OCI-LY3 (cell line): ENCODE measurements around the gene BHLHE40.
A peak's percentile ranks its signal among the peaks of the same experiment; 100 is the strongest.

ENCODE experiments used
- H2AFZ ChIP-seq: fragments of 200-600, 300-600 bp; shearing (Covaris generic); 2 replicates; pipeline ENCODE4 v1.6.0; 2014; ENCODE audit warnings: antibody characterized with exemption, low read depth, low read length
- H3K27ac ChIP-seq: fragments of 200-600, 300-600 bp; sonication (generic); 2 replicates; pipeline ENCODE4 v1.5.1; 2014; ENCODE audit warnings: mild to moderate bottlenecking, low read length, moderate library complexity, mixed read lengths
- H3K27me3 ChIP-seq: fragments of 200-600, 300-600 bp; sonication (generic); 2 replicates; pipeline ENCODE4 v1.6.1; 2014; ENCODE audit warnings: low read depth, low read length, mixed read lengths
- H3K36me3 ChIP-seq: fragments of 200-600, 300-600 bp; sonication (generic); replicated peaks from 2 replicates; pipeline ENCODE3; 2014; ENCODE audit warnings: low read depth, low read length, mixed read lengths
- H3K4me1 ChIP-seq: fragments of 300-600, 200-600 bp; sonication (generic); 2 replicates; pipeline ENCODE4 v1.6.1; 2014; ENCODE audit warnings: low read length, mixed read lengths
- H3K4me2 ChIP-seq: fragments of 200-600, 300-600 bp; sonication (generic); 2 replicates; pipeline ENCODE4 v1.6.1; 2014; ENCODE audit warnings: low read length, mixed read lengths
- H3K4me3 ChIP-seq: fragments of 300-600, 200-600 bp; sonication (generic); 2 replicates; pipeline ENCODE4 v1.5.1; 2014; ENCODE audit warnings: antibody characterized with exemption, mild to moderate bottlenecking, low read length, moderate library complexity
- H3K79me2 ChIP-seq: fragments of 300-600, 200-600 bp; shearing (Covaris generic); 2 replicates; pipeline ENCODE4 v1.6.1; 2014; ENCODE audit warnings: mild to moderate bottlenecking, low read length, mixed read lengths
- H3K9ac ChIP-seq: fragments of 300-600, 200-600 bp; shearing (Covaris generic); 2 replicates; pipeline ENCODE4 v1.6.0; 2014; ENCODE audit warnings: mild to moderate bottlenecking, low read length, moderate library complexity
- H3K9me3 ChIP-seq: fragments of 200-600, 300-600 bp; shearing (Covaris generic); 2 replicates; pipeline ENCODE4 v1.6.1; 2014; ENCODE audit warnings: low read length, mixed read lengths; ENCODE audit not compliant: insufficient read depth
- H4K20me1 ChIP-seq: fragments of 200-600, 300-600 bp; sonication (generic); 2 replicates; pipeline ENCODE4 v1.6.1; 2016; ENCODE audit warnings: low read length, mixed read lengths; ENCODE audit not compliant: insufficient read depth
- CTCF ChIP-seq: fragments of 200-600, 300-600 bp; sonication (generic); IDR thresholded peaks from 2 replicates; pipeline ENCODE4 v1.5.1; 2014; ENCODE audit warnings: antibody characterized with exemption, low read length, low read depth
- EZH2phosphoT487 ChIP-seq: fragments of 200-600 bp; shearing (Covaris generic); IDR thresholded peaks from 2 replicates; pipeline ENCODE4 v1.6.1; 2018; ENCODE audit warnings: antibody characterized with exemption, mixed run types, low read depth

Gene BHLHE40

DNA sequence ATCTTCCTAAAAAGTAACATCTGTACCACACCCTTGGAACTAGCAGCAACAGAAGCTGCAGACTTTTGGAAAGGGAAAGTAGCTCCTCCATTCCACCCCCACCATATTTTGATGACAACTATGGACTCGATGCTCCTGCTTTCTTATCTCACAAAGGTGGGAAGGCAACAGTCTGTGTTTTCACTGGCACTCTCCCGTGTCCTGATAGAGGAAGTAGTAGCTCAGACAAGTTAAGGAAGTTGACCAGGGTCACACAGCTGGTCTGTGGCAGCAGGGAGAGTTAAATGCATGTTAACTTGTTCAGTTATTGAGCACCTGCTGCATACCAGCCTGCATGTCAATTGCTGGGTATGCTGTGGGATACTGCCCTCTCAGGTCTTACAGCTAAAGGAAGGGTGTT, 33.1 kb downstream of the BHLHE40 start:
- peak overlapping the region; percentile 86 for H3K4me2 ChIP-seq
- H3K9ac ChIP-seq, result peak overlapping the region; percentile 33; the same call in 1 of the 2 replicates
- peaks cover 43% of the 10 kb centered on the region for H3K27me3 ChIP-seq
- no peaks in the 10 kb centered on the region for H3K79me2 ChIP-seq
- H4K20me1 ChIP-seq, result no peaks in the 10 kb centered on the region
- peaks cover 75% of the 10 kb centered on the region for H3K4me1 ChIP-seq
- peak overlapping the region; percentile 66 for H3K27ac ChIP-seq
- H3K9me3 ChIP-seq, result no peaks in the 10 kb centered on the region
- TF ChIP-seq CTCF (no peak), EZH2phosphoT487 (no peak)
- no peaks in the 10 kb centered on the region for H3K36me3 ChIP-seq
- H3K4me3 ChIP-seq, result peak overlapping the region; percentile 16; the same call in 1 of the 2 replicates
- H2AFZ ChIP-seq, result no peak overlapping the region

DNA sequence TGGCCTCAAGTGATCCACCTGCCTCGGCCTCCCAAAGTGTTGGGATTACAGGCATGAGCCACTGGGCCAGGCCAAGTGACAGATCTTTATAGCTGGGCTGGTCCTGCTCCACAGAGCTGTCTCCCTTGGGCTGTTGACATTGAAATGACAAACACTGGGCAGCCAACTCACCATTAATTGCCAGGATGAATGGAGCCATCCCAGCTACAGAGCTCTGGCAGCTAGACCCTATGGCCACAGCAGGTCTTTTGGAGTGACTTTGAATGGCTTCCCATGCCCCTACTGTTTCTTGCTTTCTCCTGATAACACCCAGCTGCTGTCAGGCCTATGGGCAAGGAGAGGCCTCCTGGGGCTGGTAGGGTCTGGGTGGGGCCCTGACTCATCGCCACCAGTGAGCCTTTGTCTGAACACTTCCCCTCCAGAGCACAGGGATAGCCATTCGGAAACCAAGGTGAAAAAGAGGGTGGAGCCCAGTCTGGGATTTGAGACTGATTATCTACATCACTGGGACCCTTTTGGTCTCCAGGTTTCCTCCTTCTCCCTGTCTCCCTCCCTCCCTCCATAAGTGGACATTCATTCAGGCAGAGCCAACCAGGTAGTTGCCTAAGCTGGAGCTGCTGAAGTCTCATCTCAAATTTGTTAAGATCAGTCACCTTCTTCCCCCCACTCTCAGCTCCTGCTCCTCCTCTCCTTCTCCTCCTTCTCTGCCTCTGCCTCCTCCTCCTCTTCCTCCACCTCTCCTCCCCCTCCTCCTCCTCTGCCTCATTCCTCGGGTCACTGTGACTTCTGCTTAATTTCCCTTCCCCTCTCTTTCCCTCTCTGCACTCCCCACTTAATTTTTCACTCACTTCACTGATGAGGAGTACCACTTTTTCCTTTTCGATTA, 34.0 kb downstream of the BHLHE40 start:
- H3K4me1 ChIP-seq, result peaks cover 66% of the 10 kb centered on the region

DNA sequence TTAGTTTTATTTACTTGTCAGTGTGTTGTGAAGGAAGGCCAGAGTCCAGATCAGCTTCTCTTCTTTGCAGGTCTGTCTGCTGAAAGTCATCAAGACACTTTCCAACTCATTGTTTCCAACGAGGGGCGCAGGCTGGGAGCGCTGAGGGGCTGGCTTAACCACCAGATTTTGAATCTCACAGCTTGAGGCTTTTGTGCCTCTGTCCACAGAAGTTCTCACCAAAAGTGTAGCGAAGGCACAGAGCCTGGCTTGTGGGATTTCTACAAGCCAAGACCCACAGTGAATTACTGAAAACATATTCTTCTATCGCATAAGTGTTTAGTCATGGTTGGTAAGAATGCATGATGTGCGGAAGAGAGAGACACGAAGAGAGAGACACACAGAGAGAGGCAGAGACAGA, 35.2 kb downstream of the BHLHE40 start:
- H3K27ac ChIP-seq, result no peak overlapping the region
- no peaks in the 10 kb centered on the region for H3K79me2 ChIP-seq
- peaks cover 24% of the 10 kb centered on the region for H3K27me3 ChIP-seq
- H3K4me1 ChIP-seq, result peaks cover 58% of the 10 kb centered on the region
- no peaks in the 10 kb centered on the region for H3K36me3 ChIP-seq
- H2AFZ ChIP-seq, result no peak overlapping the region
- no peak overlapping the region for H3K9ac ChIP-seq
- TF ChIP-seq EZH2phosphoT487, result no peak
- TF ChIP-seq CTCF, result no peak
- H3K4me2 ChIP-seq, result no peak overlapping the region
- no peaks in the 10 kb centered on the region for H3K9me3 ChIP-seq
- H4K20me1 ChIP-seq, result no peaks in the 10 kb centered on the region
- H3K4me3 ChIP-seq, result no peak overlapping the region

More for the DNA sequence above, 34.0 kb downstream of the BHLHE40 start:
- Histone ChIP-seq H3K4me3 (no peak overlapping the region), H3K9ac (peak overlapping the region; percentile 5; the same call in 1 of the 2 replicates), H3K36me3 (no peaks in the 10 kb centered on the region), H2AFZ (no peak overlapping the region), H3K27me3 (peaks cover 34% of the 10 kb centered on the region), H3K9me3 (no peaks in the 10 kb centered on the region), H3K4me2 (peak overlapping the region; percentile 22; the same call in 1 of the 2 replicates), H3K27ac (no peak overlapping the region), H3K79me2 (no peaks in the 10 kb centered on the region), H4K20me1 (no peaks in the 10 kb centered on the region)
- TF ChIP-seq EZH2phosphoT487, result no peak
- no peak for TF ChIP-seq CTCF

GRCh38 chr3:5015056-5015455, 35.8 kb downstream of the BHLHE40 start:
- H3K27ac ChIP-seq, result no peak overlapping the region
- peaks cover 53% of the 10 kb centered on the region for H3K4me1 ChIP-seq
- no peak overlapping the region for H2AFZ ChIP-seq
- no peaks in the 10 kb centered on the region for H3K79me2 ChIP-seq
- H4K20me1 ChIP-seq, result no peaks in the 10 kb centered on the region
- H3K27me3 ChIP-seq, result peaks cover 26% of the 10 kb centered on the region
- H3K36me3 ChIP-seq, result no peaks in the 10 kb centered on the region
- H3K4me2 ChIP-seq, result no peak overlapping the region
- H3K9ac ChIP-seq, result no peak overlapping the region
- H3K9me3 ChIP-seq, result no peaks in the 10 kb centered on the region
- no peak for TF ChIP-seq CTCF
- TF ChIP-seq EZH2phosphoT487, result no peak
- no peak overlapping the region for H3K4me3 ChIP-seq
